ENCODE results near the gene PLEKHG4B.
"Not testable (repeated sequence)": the region's sequence is repeated elsewhere in the genome, so short reads cannot be mapped to it uniquely, and the experiment has no call there.

PLEKHG4B gene

GRCh38 chr5:96976-97660, 5.2 kb downstream of the PLEKHG4B start:
- Histone ChIP-seq H3F3A (ENCODE audit: insufficient read depth) (no peaks in the 10 kb centered on the region), H3K36me3 (ENCODE audit: low read length) (no peaks in the 10 kb centered on the region), H3K27ac (ENCODE audit: low read depth, low read length) (no peak overlapping the region), H4K20me1 (ENCODE audit: low read depth, low read length) (no peaks in the 10 kb centered on the region), H2AFZ (ENCODE audit: low read depth, low read length, severe bottlenecking) (no peak overlapping the region), H3K9ac (ENCODE audit: low read length) (no peak overlapping the region), H3K4me2 (ENCODE audit: low read depth, low read length, poor library complexity, severe bottlenecking) (no peak overlapping the region), H3K9me3 (ENCODE audit: insufficient read depth, low read length) (no peaks in the 10 kb centered on the region), H3K4me3 (ENCODE audit: insufficient read depth, low read length, poor library complexity, severe bottlenecking) (no peak overlapping the region), H3K27me3 (ENCODE audit: low read length) (no peaks in the 10 kb centered on the region), H3K9me2 (replicated peaks; ENCODE audit: insufficient read depth, low read length) (no peaks in the 10 kb centered on the region), H3K79me2 (ENCODE audit: insufficient read depth, low read length) (no peaks in the 10 kb centered on the region)
- TF ChIP-seq EZH2phosphoT487 (conservative IDR thresholded peaks at IDR 0.05; ENCODE audit: low read length) (no peak), CTCF (IDR thresholded peaks at IDR 0.05; ENCODE audit: insufficient read depth, low read length, poor library complexity, severe bottlenecking) (no peak)

DNA sequence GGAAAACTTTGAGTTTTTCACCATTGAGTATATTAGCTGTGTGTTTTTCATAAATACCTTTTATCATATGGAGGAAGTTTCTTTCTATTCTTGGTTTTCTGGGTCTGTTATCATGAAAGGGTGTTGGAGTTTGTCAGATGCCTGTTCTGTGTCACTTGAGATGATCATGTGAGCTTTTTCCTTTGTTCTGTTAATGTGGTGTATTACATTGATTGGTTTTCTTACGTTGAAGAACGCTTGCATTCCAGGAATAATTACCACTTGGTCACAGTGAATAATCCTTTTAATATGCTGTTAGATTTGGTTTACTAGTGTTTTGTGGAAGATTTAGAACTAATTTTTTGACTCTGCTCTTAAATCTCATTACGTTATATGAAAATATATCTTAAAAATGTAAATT, 7.8 kb downstream of the PLEKHG4B start:
- H3K9me2 ChIP-seq (replicated peaks; ENCODE audit: insufficient read depth, low read length) = no peaks in the 10 kb centered on the region
- H3K36me3 ChIP-seq (ENCODE audit: low read length) = no peaks in the 10 kb centered on the region
- no peaks in the 10 kb centered on the region for H3K79me2 ChIP-seq (ENCODE audit: insufficient read depth, low read length)
- H3K9me3 ChIP-seq (ENCODE audit: insufficient read depth, low read length) = no peaks in the 10 kb centered on the region
- no peaks in the 10 kb centered on the region for H4K20me1 ChIP-seq (ENCODE audit: low read depth, low read length)
- H3K9ac ChIP-seq (ENCODE audit: low read length) = no peak overlapping the region
- no peak overlapping the region for H3K27ac ChIP-seq (ENCODE audit: low read depth, low read length)
- H3K4me2 ChIP-seq (ENCODE audit: low read depth, low read length, poor library complexity, severe bottlenecking) = no peak overlapping the region
- no peaks in the 10 kb centered on the region for H3K27me3 ChIP-seq (ENCODE audit: low read length)
- no peak for TF ChIP-seq EZH2phosphoT487 (conservative IDR thresholded peaks at IDR 0.05; ENCODE audit: low read length)
- no peak for TF ChIP-seq CTCF (IDR thresholded peaks at IDR 0.05; ENCODE audit: insufficient read depth, low read length, poor library complexity, severe bottlenecking)
- H2AFZ ChIP-seq (ENCODE audit: low read depth, low read length, severe bottlenecking) = no peak overlapping the region
- no peak overlapping the region for H3K4me3 ChIP-seq (ENCODE audit: insufficient read depth, low read length, poor library complexity, severe bottlenecking)
- no peaks in the 10 kb centered on the region for H3F3A ChIP-seq (ENCODE audit: insufficient read depth)

DNA sequence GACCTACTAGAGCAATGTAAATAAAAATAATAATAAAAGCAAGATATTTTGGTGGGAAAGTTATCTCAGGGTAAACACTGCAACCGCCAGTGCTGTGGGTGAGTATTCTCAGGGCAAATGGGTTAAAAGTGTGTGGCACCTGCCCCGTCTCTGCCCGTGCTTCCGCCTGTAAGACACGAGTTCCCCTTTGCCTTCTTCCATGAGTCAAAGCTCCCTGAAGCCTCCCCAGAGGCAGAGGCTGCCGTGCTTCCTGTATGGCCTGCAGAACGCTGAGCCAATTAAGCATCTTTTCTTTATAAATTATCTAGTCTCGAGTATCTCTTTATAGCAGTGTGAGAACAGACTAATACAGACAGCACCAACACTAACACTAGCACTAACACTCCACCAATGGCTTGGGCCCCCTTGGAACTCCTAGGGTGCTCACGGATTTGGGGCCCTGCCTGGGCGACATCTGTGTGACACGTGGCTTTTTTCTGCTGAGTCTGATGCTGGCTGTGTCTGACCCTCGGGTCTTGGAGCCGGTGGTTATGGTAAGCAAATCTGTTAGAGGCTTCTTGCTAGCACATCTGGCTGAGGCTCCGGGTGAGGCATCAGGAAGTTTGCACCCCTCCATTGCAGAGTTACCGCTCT, 10.6 kb downstream of the PLEKHG4B start:
- H2AFZ ChIP-seq (ENCODE audit: low read depth, low read length, severe bottlenecking) = no peak overlapping the region
- no peaks in the 10 kb centered on the region for H4K20me1 ChIP-seq (ENCODE audit: low read depth, low read length)
- no peak overlapping the region for H3K9ac ChIP-seq (ENCODE audit: low read length)
- no peaks in the 10 kb centered on the region for H3K79me2 ChIP-seq (ENCODE audit: insufficient read depth, low read length)
- H3F3A ChIP-seq (ENCODE audit: insufficient read depth) = no peaks in the 10 kb centered on the region
- no peak for TF ChIP-seq CTCF (IDR thresholded peaks at IDR 0.05; ENCODE audit: insufficient read depth, low read length, poor library complexity, severe bottlenecking)
- no peak for TF ChIP-seq EZH2phosphoT487 (conservative IDR thresholded peaks at IDR 0.05; ENCODE audit: low read length)
- no peak overlapping the region for H3K4me2 ChIP-seq (ENCODE audit: low read depth, low read length, poor library complexity, severe bottlenecking)
- H3K9me2 ChIP-seq (replicated peaks; ENCODE audit: insufficient read depth, low read length) = no peaks in the 10 kb centered on the region
- no peaks in the 10 kb centered on the region for H3K36me3 ChIP-seq (ENCODE audit: low read length)
- H3K27ac ChIP-seq (ENCODE audit: low read depth, low read length) = no peak overlapping the region
- no peak overlapping the region for H3K4me3 ChIP-seq (ENCODE audit: insufficient read depth, low read length, poor library complexity, severe bottlenecking)
- no peaks in the 10 kb centered on the region for H3K27me3 ChIP-seq (ENCODE audit: low read length)
- H3K9me3 ChIP-seq (ENCODE audit: insufficient read depth, low read length) = no peaks in the 10 kb centered on the region

GRCh38 chr5:104106-104505, 12.1 kb downstream of the PLEKHG4B start:
- not testable (repeated sequence) for H3K9ac ChIP-seq (ENCODE audit: low read length); H3K9me3 ChIP-seq (ENCODE audit: insufficient read depth, low read length); H3K4me2 ChIP-seq (ENCODE audit: low read depth, low read length, poor library complexity, severe bottlenecking); H3K27me3 ChIP-seq (ENCODE audit: low read length); H3K27ac ChIP-seq (ENCODE audit: low read depth, low read length); H2AFZ ChIP-seq (ENCODE audit: low read depth, low read length, severe bottlenecking); H3F3A ChIP-seq (ENCODE audit: insufficient read depth); H4K20me1 ChIP-seq (ENCODE audit: low read depth, low read length); H3K9me2 ChIP-seq (replicated peaks; ENCODE audit: insufficient read depth, low read length); H3K36me3 ChIP-seq (ENCODE audit: low read length); H3K4me3 ChIP-seq (ENCODE audit: insufficient read depth, low read length, poor library complexity, severe bottlenecking); H3K79me2 ChIP-seq (ENCODE audit: insufficient read depth, low read length)
